GM10266 (cell line): ENCODE results near the gene INAFM2.

Experiments
- DNase-seq: peaks from one replicate; pipeline ENCODE4 v3.0.0; 2012; ENCODE audit errors: extremely low spot score
- CTCF ChIP-seq: IDR thresholded peaks from 2 replicates; pipeline ENCODE4 v1.5.1; 2012; ENCODE audit warnings: mild to moderate bottlenecking, low read depth; ENCODE audit not compliant: control insufficient read depth, insufficient read depth; ENCODE audit errors: missing control alignments

INAFM2 gene

DNA sequence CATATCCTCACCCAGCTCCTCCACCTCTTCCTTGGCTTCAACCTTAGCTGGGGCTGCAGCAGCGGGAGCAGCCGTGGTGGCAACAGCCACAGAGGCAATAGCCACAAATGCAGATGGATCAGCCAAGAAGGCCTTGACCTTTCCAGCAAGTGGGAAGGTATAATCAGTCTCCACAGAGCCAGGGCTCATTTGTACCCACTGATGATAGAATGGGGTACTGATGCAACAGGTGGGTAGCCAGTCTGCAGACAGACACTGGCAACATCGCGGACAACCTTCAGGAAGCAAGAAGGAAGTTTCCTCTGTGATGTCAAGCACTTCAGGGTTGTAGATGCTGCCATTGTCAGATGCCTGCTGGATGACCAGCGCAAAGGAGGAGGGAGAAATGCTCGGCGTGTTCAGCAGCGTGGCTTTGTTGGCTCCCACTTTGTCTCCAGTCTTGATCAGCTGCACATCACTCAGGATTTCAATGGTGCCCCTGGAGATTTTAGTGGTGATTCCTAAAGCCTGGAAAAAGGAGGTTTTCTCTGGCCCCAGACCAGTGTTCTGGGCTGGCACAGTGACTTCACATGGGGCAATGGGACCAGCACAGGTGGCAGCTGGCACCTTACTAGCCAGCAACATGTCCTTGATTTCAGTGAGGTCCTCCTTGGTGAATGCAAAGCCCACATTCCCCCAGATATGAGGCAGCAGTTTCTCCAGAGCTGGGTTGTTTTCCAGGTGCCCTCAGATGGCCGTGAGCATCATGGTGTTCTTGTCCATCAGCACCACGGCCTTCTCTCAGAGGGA is 10.9 kb upstream of the INAFM2 start:
- no peak for DNase-seq
- TF ChIP-seq CTCF = no peak

GRCh38 chr15:40313531-40314398 is 9.7 kb upstream of the INAFM2 start:
- TF ChIP-seq CTCF = no peak
- DNase-seq = no peak

GRCh38 chr15:40314723-40315276 is 8.7 kb upstream of the INAFM2 start:
- no peak for DNase-seq
- no peak for TF ChIP-seq CTCF

- TF ChIP-seq CTCF = no peak
- DNase-seq = no peak
Observed at GRCh38 chr15:40316931-40317330, 6.6 kb upstream of the INAFM2 start.

- no peak for DNase-seq
- TF ChIP-seq CTCF = no peak
Observed at GRCh38 chr15:40317580-40317979, 5.9 kb upstream of the INAFM2 start.

DNA sequence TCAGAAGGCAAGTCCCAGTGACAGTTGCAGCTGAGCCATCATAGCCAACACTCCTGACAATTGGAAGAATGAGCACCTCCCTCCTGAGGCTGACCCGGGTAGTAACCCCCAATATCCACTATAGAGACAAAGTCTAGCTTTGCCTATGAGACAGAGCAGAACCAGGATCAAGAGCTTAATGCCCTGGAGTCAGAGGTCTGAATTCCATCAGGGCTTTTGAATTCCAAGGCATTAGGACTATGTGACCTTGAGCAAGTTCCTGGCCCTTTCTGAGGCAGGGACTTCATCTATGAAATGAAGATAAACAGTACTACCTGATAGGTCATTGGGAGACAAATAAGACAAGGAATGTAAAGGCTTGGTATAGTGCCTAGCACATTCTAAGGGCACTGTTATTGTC is 3.1 kb upstream of the INAFM2 start:
- no peak for DNase-seq
- TF ChIP-seq CTCF = no peak

DNA sequence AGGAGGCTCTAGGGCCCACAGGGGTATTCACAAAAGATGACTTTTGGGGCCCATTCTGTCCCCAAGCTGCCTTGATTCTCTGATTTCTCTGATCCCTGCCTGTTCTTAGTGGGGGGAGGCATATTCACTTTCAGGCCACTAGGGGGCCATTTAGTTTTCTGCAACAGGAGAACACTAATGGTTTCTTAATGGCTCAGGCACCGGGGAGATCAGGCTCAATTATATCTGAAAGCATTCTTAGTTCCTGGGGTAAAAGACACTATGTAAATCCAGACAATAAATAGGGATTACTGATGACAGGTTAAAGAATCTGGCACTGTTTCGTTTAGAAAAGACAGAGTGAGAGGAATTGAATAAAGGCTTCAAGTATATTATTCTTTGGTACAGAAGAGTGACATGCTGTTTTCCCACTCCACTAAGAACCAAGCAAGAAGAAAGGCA is 2.5 kb upstream of the INAFM2 start:
- DNase-seq = peak; percentile 83
- TF ChIP-seq CTCF = peak; percentile 84
